HG03103 (cell line): ENCODE results near the gene PTGR1.
"Not testable (repeated sequence)": the region's sequence is repeated elsewhere in the genome, so short reads cannot be mapped to it uniquely, and the experiment has no call there.

Experiments
- ATAC-seq: cut with Tn5 transposase; IDR thresholded peaks from one replicate; pipeline ENCODE4 v1.9.1; 2021; ENCODE audit warnings: low read depth; ENCODE audit not compliant: unreplicated experiment

Gene PTGR1

DNA sequence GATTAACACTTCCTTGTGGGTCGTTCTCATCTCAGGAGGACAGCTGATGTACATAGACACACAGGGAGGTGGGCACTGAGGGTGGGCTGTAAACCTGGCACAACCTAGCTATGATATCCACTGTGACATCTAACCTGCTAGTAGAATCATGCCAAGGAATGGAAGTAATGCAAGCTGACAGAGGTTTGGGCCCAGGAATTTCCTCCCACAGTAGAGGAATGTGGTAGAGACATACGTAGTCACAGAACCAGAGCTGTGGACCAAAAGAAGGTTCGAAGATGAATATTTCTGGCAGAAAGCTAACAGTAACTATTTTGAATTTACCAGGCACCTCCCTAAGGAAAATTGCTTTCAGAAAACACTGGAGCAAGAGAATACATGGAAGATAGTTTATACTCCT, 16.5 kb upstream of the PTGR1 start:
- no peak for ATAC-seq

DNA sequence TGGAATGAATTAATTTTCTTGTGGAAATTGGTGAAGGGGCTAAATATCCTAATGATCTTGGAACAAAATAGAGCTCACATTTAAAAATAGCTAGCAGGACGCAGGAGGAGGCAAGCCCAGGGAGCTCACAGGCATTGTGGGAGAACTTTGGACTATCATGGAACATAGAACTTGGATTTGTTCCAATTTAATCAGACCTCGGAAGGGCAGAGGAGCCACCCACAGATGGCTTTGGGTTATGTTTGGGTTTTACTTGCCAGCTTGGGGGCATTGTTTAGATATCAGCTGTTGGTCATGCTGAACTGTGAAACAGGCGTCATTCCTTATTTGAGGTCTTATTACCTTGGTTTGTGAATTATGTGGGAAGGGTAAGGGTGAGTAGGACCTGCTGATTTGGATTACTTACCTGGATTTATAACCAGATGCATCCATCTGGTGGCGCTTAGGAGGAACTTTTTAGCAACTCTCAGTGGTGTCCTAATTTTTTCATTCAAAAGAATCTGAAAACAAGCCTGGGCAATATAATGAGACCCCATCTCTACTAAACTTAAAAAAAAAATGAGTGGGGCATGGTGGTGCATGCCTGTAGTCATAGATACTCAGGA, 14.1 kb upstream of the PTGR1 start:
- ATAC-seq = no peak

DNA sequence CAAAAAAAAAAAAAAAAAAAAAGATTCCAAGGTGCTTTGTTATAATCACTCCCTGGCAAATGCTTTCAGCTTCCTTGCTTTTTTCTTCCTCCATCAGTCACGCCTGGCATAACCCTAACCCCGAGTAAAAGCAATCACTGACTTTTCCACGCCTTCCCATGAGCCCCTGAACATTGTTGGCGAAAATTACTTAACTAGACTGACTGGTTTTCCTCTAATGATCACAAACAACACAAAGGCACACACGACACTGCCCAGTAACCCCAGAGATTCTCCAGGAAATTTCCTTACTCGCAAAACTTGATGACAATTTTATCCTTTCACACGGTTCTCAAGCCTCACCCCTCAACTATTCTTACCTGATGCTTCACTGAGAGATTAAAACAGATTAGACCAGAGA, 11.4 kb upstream of the PTGR1 start:
- no peak for ATAC-seq

DNA sequence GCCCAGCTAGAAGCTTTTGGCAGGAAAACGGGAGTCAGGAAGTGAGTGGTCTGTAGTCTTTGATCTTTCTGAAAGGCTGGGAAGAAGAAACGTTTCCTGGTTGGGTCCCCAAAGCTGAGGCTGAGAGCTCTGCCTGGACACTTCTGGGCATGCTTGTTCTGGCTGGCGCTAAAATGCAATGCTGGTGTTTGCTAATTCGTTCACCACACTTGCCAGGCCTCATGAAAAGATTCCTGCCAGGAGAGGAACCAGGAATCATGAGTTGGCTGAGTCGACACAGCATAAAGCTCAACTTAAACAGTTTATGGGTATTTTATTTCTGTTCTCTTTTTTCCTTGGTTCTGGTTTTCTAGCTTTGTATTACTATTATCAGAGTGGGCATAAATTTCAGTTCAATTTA, 10.7 kb upstream of the PTGR1 start:
- ATAC-seq = no peak

- ATAC-seq = no peak
These were observed 5.7 kb upstream of the PTGR1 start for GRCh38 chr9:111605041-111605559.

- ATAC-seq = no peak
These were observed 4.7 kb upstream of the PTGR1 start for GRCh38 chr9:111604054-111604615.

GRCh38 chr9:111603041-111603440, 3.6 kb upstream of the PTGR1 start:
- no peak for ATAC-seq

- no peak for ATAC-seq
These were observed 2.0 kb upstream of the PTGR1 start for GRCh38 chr9:111601237-111602018.

- ATAC-seq = peak; percentile 11
These were observed 502 bp upstream of the PTGR1 start for GRCh38 chr9:111599955-111600343.

GRCh38 chr9:111598733-111599091, 735 bp downstream of the PTGR1 start:
- ATAC-seq = no peak

GRCh38 chr9:111597852-111598732, 1.4 kb downstream of the PTGR1 start:
- no peak for ATAC-seq

DNA sequence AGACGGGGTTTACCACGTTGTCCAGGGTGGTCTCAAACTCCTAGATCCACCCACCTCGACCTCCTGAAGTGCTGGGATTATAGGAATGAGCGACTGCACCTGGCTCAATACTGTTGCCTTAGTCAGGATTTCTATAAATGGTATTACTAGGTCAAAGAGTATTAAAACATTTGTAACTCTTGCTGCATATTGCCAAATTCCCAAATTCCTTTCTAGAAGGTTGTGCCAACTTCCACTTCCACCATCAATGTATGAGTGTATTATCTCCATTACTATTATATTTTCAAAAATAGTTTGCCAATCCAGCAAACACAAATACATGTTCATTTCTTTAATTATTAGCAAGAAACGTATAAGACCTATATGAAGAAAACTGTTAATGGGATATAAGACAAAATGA, 10.6 kb downstream of the PTGR1 start:
- ATAC-seq = no peak

GRCh38 chr9:111586378-111586777, 13.1 kb downstream of the PTGR1 start:
- ATAC-seq = no peak

GRCh38 chr9:111582888-111583287, 16.6 kb downstream of the PTGR1 start:
- ATAC-seq = no peak

GRCh38 chr9:111572950-111573604, 26.4 kb downstream of the PTGR1 start:
- no peak for ATAC-seq

DNA sequence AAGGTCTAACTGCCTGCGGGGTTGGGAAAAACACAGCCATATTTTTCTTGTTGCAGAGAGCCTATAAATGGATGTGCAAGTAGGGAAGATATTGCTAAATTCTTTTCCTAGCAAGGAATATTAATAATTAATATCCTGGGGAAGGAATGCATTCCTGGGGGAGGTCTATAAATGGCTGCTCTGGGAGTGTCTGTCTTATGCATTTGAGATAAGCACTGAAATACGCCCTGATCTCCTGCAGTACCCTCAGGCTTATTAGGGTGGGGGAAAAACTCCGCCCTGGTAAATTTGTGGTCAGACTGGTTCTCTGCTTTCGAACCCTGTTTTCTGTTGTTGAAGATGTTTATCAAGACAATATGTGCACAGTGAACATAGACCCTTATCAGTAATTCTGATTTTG, 31.3 kb downstream of the PTGR1 start:
- ATAC-seq = not testable (repeated sequence)

GRCh38 chr9:111566234-111566633, 33.2 kb downstream of the PTGR1 start:
- no peak for ATAC-seq

- ATAC-seq = no peak
These were observed 38.2 kb downstream of the PTGR1 start for GRCh38 chr9:111561165-111561719.

GRCh38 chr9:111559000-111559610, 40.3 kb downstream of the PTGR1 start:
- no peak for ATAC-seq

DNA sequence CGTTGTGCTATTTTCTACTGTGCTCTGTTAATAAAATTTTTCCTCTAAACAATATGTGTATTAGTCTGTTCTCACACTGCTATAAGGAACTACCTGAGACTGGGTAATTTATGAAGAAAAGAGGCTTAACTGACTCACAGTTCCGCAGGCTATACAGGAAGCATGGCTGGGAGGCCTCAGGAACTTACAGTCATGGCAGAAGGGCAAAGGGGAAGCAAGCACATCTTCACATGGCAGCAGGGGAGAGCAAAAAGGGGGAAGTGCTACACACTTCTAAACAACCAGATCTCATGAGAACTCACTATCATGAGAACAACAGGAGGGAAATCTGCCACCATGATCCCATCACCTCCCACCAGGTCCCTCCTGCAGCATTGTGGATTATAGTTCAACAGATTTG, 44.0 kb downstream of the PTGR1 start:
- ATAC-seq = not testable (repeated sequence)
